Body of pancreas (tissue), 4 donors: ENCODE data around the gene PCTP. TPM values are rescaled to one million over a fixed set of nuclear protein-coding genes. Genes with fewer than 3 reads are reported as not detected.

Experiments
- ATAC-seq: fragments of 150-250 bp; one replicate; pipeline ENCODE4 v1.9.1; 2016
- DNase-seq, 4 donors: peaks; one replicate each; pipeline ENCODE4 v3.0.0-alpha.2; 2019
- H3K27ac ChIP-seq, 4 donors: fragments of 200-600 bp; sonication (generic); 1 replicate in 3 of 4; 2 replicates in 1 of 4; pipeline versions ENCODE4 v1.5.1 to v1.6.1; 2016 to 2019; ENCODE audit warnings: mild to moderate bottlenecking in 1 of 4, mixed read lengths in 1 of 4, moderate library complexity in 1 of 4
- H3K27me3 ChIP-seq, 2 donors: fragments of 200-600 bp; sonication (generic); one replicate each; pipeline ENCODE4 v1.6.0; 2016; ENCODE audit warnings: mild to moderate bottlenecking in 1 of 2
- H3K36me3 ChIP-seq, 2 donors: fragments of 200-600 bp; sonication (generic); replicated peaks in 1 of 2; 2 replicates each; pipeline ENCODE4 v1.5.1; 2016; ENCODE audit warnings: low read depth in 2 of 2; ENCODE audit not compliant: insufficient read depth in 1 of 2
- H3K4me1 ChIP-seq: fragments of 200-600 bp; sonication (generic); one replicate; pipeline ENCODE4 v1.6.0; 2016
- H3K4me3 ChIP-seq, 2 donors: fragments of 200-600 bp; sonication (generic); 1 replicate in 1 of 2; 2 replicates in 1 of 2; pipeline ENCODE4 v1.5.1; 2016 to 2019
- H3K9me3 ChIP-seq, 3 donors: fragments of 200-600 bp; sonication (generic); 1 replicate in 2 of 3; 2 replicates in 1 of 3; pipeline ENCODE4 v1.5.1; 2016
- CTCF ChIP-seq, 7 experiments: fragments of 450-650 bp in 4 of 7; fragments of 200-600 bp in 3 of 7; sonication (generic) in 3 of 7; IDR thresholded peaks; one replicate each; pipeline ENCODE4 v1.5.1; 2016 to 2019; ENCODE audit warnings: antibody characterized with exemption in 7 of 7
- POLR2A ChIP-seq, 3 donors: fragments of 450-650 bp; IDR thresholded peaks; one replicate each; pipeline ENCODE4 v1.6.1; 2016; ENCODE audit warnings: antibody characterized with exemption in 3 of 3, mild to moderate bottlenecking in 2 of 3
- WGBS, 2 donors: methylation state at CpG; one replicate each; pipeline ENCODE4 v1.1.5; 2017; 5-methylcytosine and 5-hydroxymethylcytosine counted together
- intact Hi-C: fragments of 100-400 bp; cut with DNase I; formaldehyde crosslinking; loops from one replicate; pipeline ENCODE4 v1.15.1; 2023
- total RNA-seq, 2 donors: library from RNA; depleted of rRNA; stranded (reverse); fragments of >200 nt; gene quantifications; one replicate each; pipeline ENCODE4 v1.1.0, GENCODE V29; 2016

The PCTP gene
- total RNA-seq, 2 donors from 2014 or later, result 5.6 to 13.0 TPM

GRCh38 chr17:55710410-55710809 is 40.4 kb upstream of the PCTP start:
- H3K4me3 ChIP-seq, result no peak overlapping the region
- no peaks in the 10 kb centered on the region for H3K9me3 ChIP-seq
- intact Hi-C loops, result no loop called here
- no peaks in the 10 kb centered on the region for H3K36me3 ChIP-seq
- H3K27ac ChIP-seq, result no peak overlapping the region
- no peak for TF ChIP-seq POLR2A (IDR thresholded peaks at IDR 0.05)
- no peak for DNase-seq
- H3K4me1 ChIP-seq, result no peaks in the 10 kb centered on the region
- H3K27me3 ChIP-seq, result no peaks in the 10 kb centered on the region
- ATAC-seq, result no peak
- 78% methylated on average over 3 of the region's 3 CpGs for WGBS, 2 donors

GRCh38 chr17:55710829-55711496 is 39.9 kb upstream of the PCTP start:
- Histone ChIP-seq H3K9me3 (no peaks in the 10 kb centered on the region), H3K4me1 (no peaks in the 10 kb centered on the region), H3K27ac (no peak overlapping the region), H3K36me3 (no peaks in the 10 kb centered on the region), H3K27me3 (no peaks in the 10 kb centered on the region), H3K4me3 (no peak overlapping the region)
- WGBS, 2 donors, result 49 to 56% methylated on average over 4 of the region's 4 CpGs
- intact Hi-C loops, result no loop called here
- no peak for TF ChIP-seq CTCF (IDR thresholded peaks at IDR 0.05)
- no peak for TF ChIP-seq POLR2A (IDR thresholded peaks at IDR 0.05)
- ATAC-seq (no peak), DNase-seq (peak in 1 of 4 donors; percentile 14)

- Histone ChIP-seq H3K27me3 (no peaks in the 10 kb centered on the region), H3K27ac (no peak overlapping the region), H3K36me3 (no peaks in the 10 kb centered on the region), H3K4me1 (no peaks in the 10 kb centered on the region), H3K9me3 (no peaks in the 10 kb centered on the region), H3K4me3 (no peak overlapping the region)
- 77 to 82% methylated on average over 4 of the region's 4 CpGs for WGBS, 2 donors
- ATAC-seq (no peak), DNase-seq (no peak)
- intact Hi-C loops, result no loop called here
- TF ChIP-seq POLR2A (IDR thresholded peaks at IDR 0.05) (no peak), CTCF (IDR thresholded peaks at IDR 0.05) (no peak)
These were observed 33.4 kb upstream of the PCTP start for GRCh38 chr17:55717432-55717831.

- no peaks in the 10 kb centered on the region for H3K36me3 ChIP-seq
- peak; percentile 40 for ATAC-seq
- H3K4me1 ChIP-seq, result no peaks in the 10 kb centered on the region
- no peaks in the 10 kb centered on the region for H3K27me3 ChIP-seq
- TF ChIP-seq POLR2A (IDR thresholded peaks at IDR 0.05) (no peak), CTCF (IDR thresholded peaks at IDR 0.05) (peak; percentile 55 to 69 (median 63))
- H3K4me3 ChIP-seq, result no peak overlapping the region
- 44 to 50% methylated on average over 11 of the region's 11 CpGs for WGBS, 2 donors
- intact Hi-C loops, result no loop called here
- peak; percentile 72 to 88 (median 76) for DNase-seq
- H3K27ac ChIP-seq, result no peak overlapping the region
- no peaks in the 10 kb centered on the region for H3K9me3 ChIP-seq
These were observed 32.7 kb upstream of the PCTP start for GRCh38 chr17:55717898-55718735.
